Measurements from ENCODE around the gene TAS1R3. TPM values are rescaled to one million over a fixed set of nuclear protein-coding genes. Genes with fewer than 3 reads are reported as not detected.
A peak's percentile ranks its signal among the peaks of the same experiment; 100 is the strongest.

TAS1R3 gene
- total RNA-seq, 1 donor from 2014 or later = 1.3 TPM

DNA sequence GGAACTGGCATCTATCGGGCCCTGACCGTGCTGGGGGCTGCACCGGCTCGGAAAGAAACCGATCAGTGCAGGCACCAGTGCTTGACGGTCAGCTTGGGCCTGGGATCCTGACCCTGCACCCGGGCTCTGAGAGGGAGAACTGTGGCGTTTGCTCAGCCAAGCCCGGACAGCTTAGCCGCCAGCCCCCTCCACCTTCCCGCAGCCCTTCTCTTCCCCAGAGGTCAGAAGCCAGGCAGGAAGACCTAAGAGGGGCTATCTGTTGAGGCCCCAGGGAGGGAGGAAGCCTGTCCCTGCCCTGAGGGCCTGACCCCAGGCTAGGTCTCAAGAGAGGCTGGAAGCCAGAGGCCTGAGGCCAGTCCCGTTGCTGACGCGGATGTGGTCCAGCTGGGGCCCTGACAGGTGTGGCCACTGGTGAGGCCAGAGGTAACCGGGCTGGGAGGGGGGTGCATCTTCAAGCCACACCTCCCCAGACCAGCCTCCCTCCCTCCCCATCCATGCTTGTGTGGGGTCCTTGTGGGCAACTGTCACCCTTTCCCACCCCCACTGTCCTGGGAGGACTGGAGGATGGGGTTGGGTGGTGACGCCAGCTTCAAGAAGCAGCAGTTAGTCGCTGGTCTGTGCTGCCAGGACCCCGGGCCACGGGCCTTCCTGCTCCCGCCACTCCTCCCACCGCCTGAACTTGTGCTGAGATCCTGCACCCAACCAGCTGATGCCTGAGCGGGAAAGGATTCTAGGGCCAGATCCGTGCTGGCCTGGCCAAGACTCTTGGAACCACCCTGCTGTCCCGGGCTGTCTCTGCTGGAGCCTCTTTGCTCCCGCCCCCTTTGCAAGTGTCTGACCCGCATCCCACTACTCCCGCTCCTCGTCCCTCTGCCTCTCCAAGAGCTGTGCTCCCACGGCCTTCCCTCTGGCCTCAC, 20.7 kb downstream of the TAS1R3 start:
- TF ChIP-seq, protein P1, sequence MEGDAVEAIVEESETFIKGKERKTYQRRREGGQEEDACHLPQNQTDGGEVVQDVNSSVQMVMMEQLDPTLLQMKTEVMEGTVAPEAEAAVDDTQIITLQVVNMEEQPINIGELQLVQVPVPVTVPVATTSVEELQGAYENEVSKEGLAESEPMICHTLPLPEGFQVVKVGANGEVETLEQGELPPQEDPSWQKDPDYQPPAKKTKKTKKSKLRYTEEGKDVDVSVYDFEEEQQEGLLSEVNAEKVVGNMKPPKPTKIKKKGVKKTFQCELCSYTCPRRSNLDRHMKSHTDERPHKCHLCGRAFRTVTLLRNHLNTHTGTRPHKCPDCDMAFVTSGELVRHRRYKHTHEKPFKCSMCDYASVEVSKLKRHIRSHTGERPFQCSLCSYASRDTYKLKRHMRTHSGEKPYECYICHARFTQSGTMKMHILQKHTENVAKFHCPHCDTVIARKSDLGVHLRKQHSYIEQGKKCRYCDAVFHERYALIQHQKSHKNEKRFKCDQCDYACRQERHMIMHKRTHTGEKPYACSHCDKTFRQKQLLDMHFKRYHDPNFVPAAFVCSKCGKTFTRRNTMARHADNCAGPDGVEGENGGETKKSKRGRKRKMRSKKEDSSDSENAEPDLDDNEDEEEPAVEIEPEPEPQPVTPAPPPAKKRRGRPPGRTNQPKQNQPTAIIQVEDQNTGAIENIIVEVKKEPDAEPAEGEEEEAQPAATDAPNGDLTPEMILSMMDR (IDR thresholded peaks at IDR 0.05; ENCODE audit: partially characterized antibody, unreplicated experiment) = no peak
- H3K27me3 Mint-ChIP-seq (ENCODE audit: unreplicated experiment) = peaks cover 11% of the 10 kb centered on the region
- H3K9me3 Mint-ChIP-seq (ENCODE audit: unreplicated experiment) = peaks cover 3% of the 10 kb centered on the region
- H3K4me1 Mint-ChIP-seq (ENCODE audit: low read depth, unreplicated experiment) = peaks cover 15% of the 10 kb centered on the region
- peak overlapping the region; percentile 81 for H3K4me3 Mint-ChIP-seq (ENCODE audit: unreplicated experiment)
- H3K36me3 Mint-ChIP-seq (ENCODE audit: unreplicated experiment) = no peaks in the 10 kb centered on the region
- H3K27ac Mint-ChIP-seq (ENCODE audit: unreplicated experiment) = peak overlapping the region; percentile 75
- DNase-seq = peak; percentile 64

DNA sequence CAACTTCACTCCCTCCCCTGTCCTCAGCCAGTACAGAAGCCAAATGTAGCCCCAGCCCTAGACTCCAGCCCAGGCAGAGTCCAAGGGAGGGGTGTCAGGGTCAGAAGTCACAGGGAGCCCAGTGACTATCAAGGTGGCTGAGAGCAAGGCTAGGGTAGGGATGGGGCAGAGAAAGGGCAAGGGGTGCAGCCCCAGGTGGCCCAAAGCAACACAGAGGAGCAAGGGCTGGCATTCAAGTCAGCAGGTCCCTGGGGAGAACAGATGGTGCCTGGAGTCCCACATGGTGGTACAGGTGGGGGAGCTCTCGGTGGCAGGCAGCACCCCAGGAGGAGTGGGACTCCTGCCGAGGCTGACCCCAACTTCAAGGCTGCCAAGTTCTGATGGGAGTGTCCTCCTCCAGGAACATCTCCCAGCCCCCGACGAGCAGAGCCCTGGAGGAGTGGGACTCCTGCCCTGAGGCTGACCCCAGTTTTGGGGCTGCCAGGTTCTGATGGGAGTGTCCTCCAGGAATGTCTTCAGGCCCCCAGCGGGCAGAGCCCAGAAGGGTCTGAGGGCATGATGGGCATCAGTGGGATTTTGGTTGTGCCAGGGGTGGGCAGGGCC, 21.8 kb downstream of the TAS1R3 start:
- peak overlapping the region; percentile 63 for H3K4me3 Mint-ChIP-seq (ENCODE audit: unreplicated experiment)
- peaks cover 9% of the 10 kb centered on the region for H3K4me1 Mint-ChIP-seq (ENCODE audit: low read depth, unreplicated experiment)
- TF ChIP-seq, protein P1 (IDR thresholded peaks at IDR 0.05; ENCODE audit: partially characterized antibody, unreplicated experiment) = no peak
- H3K36me3 Mint-ChIP-seq (ENCODE audit: unreplicated experiment) = no peaks in the 10 kb centered on the region
- H3K9me3 Mint-ChIP-seq (ENCODE audit: unreplicated experiment) = peaks cover 3% of the 10 kb centered on the region
- DNase-seq = peak; percentile 20
- H3K27me3 Mint-ChIP-seq (ENCODE audit: unreplicated experiment) = peaks cover 12% of the 10 kb centered on the region
- H3K27ac Mint-ChIP-seq (ENCODE audit: unreplicated experiment) = no peak overlapping the region

DNA sequence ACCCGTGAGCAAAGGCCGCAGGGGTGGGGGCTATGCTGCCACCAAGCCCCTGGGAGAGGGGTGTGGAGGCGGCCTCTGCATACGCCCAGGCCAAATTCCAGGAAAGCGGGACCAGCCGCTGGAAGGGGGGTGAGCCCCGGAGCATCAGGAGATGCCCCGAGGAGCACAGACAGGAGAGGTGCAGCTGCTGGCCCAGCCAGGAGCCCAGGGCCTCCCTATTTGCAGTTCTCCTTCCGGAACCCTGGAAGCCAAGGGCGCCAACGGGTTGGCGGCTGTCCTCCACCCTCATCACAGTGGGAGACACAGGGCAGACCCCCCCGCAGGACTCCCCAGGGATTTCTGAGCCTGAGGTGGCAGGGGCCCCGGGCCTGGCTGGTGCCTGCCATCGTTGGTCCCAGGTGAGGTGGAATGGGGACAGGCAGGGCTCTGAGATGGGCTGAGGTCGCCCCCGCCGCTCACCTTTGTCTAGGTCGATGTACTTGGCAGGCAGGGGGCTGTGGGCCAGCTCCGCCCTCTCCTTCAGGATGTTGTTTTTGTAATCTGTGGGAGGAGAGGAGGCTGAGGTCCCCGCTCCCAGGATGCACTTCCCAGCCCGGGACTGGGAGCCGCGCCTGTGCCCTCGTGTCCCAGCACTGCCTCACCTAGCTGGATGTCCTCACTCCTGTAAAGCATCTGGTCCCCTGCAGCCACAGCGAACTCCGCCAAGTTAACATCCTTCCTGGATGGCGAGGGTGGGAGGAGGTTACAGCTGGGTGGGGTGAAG, 22.5 kb downstream of the TAS1R3 start:
- Mint-ChIP-seq H3K27me3 (ENCODE audit: unreplicated experiment) (peaks cover 12% of the 10 kb centered on the region), H3K9me3 (ENCODE audit: unreplicated experiment) (peaks cover 3% of the 10 kb centered on the region), H3K27ac (ENCODE audit: unreplicated experiment) (no peak overlapping the region), H3K4me3 (ENCODE audit: unreplicated experiment) (no peak overlapping the region), H3K36me3 (ENCODE audit: unreplicated experiment) (no peaks in the 10 kb centered on the region), H3K4me1 (ENCODE audit: low read depth, unreplicated experiment) (peaks cover 9% of the 10 kb centered on the region)
- peak; percentile 37 for DNase-seq
- TF ChIP-seq, protein P1 (IDR thresholded peaks at IDR 0.05; ENCODE audit: partially characterized antibody, unreplicated experiment) = no peak

DNA sequence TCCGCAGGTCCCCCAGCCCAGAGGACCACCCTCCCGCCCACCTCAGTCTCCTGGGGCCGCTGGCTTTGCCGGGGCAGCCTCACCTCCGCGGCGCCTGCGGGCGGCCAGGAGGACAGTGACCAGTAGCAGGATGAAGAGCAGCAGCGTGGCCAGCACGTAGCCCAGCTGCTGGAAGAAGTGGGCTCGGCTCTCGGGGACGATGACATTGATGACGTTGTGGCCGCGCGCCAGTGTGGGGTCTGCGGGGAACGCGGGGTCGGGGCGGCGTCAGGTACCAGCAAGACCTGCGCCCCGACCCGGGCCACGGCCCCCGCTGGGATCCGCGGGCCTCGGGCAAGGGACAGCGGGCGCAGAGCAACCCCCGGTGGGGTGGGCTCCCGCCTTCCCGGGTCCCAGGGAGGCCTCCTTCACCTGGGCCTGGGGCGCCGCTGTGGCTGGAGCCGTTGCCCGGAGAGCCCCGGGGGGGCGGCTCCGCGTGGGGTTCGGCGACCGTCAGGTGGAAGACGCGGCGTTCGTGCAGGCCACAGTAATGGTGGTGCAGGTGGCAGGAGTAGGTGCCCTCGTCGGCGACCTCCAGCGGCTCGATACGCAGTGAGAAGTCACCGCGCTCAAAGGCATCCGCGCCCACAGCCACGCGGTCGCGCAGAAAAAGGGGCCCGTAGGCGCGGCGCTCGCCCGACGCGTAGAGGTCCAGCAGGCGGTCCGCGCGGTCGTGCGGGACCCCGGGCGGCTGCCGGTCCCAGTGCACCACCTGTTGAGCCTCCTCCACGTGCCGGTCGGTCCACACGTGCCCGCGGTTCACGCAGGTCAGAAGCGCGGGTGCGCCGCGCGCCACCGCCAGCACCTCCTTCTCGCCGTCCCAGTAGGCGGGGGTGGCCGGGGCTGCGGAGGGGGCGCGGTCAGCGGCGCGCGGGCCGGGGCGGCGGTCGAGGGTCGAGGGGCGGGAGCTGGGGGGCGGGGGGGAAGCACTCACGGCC, 23.5 kb downstream of the TAS1R3 start:
- H3K27ac Mint-ChIP-seq (ENCODE audit: unreplicated experiment) = no peak overlapping the region
- H3K4me1 Mint-ChIP-seq (ENCODE audit: low read depth, unreplicated experiment) = peaks cover 11% of the 10 kb centered on the region
- peaks cover 3% of the 10 kb centered on the region for H3K9me3 Mint-ChIP-seq (ENCODE audit: unreplicated experiment)
- DNase-seq = peak; percentile 56
- no peaks in the 10 kb centered on the region for H3K36me3 Mint-ChIP-seq (ENCODE audit: unreplicated experiment)
- TF ChIP-seq, protein P1 (IDR thresholded peaks at IDR 0.05; ENCODE audit: partially characterized antibody, unreplicated experiment) = no peak
- peaks cover 12% of the 10 kb centered on the region for H3K27me3 Mint-ChIP-seq (ENCODE audit: unreplicated experiment)
- no peak overlapping the region for H3K4me3 Mint-ChIP-seq (ENCODE audit: unreplicated experiment)
